ENCODE data around the gene PPM1F. TPM values are rescaled to one million over a fixed set of nuclear protein-coding genes. Genes with fewer than 3 reads are reported as not detected.
A peak's percentile ranks its signal among the peaks of the same experiment; 100 is the strongest.

PPM1F gene
- total RNA-seq, 1 experiment from 2014 or later: 28.6 TPM

GRCh38 chr22:21904250-21904789, 48.3 kb downstream of the PPM1F start:
- H3K4me1 Mint-ChIP-seq: no peaks in the 10 kb centered on the region
- ATAC-seq (no peak), DNase-seq (ENCODE audit: low spot score) (no peak)
- H3K27ac Mint-ChIP-seq: 0 out of 2 replicates have a peak overlapping the region, but pooled peaks have one; percentile 28
- no peaks in the 10 kb centered on the region for H3K36me3 Mint-ChIP-seq
- TF ChIP-seq, protein P1, sequence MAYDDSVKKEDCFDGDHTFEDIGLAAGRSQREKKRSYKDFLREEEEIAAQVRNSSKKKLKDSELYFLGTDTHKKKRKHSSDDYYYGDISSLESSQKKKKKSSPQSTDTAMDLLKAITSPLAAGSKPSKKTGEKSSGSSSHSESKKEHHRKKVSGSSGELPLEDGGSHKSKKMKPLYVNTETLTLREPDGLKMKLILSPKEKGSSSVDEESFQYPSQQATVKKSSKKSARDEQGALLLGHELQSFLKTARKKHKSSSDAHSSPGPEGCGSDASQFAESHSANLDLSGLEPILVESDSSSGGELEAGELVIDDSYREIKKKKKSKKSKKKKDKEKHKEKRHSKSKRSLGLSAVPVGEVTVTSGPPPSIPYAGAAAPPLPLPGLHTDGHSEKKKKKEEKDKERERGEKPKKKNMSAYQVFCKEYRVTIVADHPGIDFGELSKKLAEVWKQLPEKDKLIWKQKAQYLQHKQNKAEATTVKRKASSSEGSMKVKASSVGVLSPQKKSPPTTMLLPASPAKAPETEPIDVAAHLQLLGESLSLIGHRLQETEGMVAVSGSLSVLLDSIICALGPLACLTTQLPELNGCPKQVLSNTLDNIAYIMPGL (CRISPR knock-in tag; IDR thresholded peaks at IDR 0.05): no peak
- no peak for TF ChIP-seq JAZF1 (CRISPR knock-in tag; IDR thresholded peaks at IDR 0.05)
- no peak for TF ChIP-seq CTCF (IDR thresholded peaks at IDR 0.05)
- no peak for TF ChIP-seq IRF2 (CRISPR knock-in tag; IDR thresholded peaks at IDR 0.05; ENCODE audit: borderline replicate concordance, low read depth)
- no peak for TF ChIP-seq ZNF671 (CRISPR knock-in tag; IDR thresholded peaks at IDR 0.05)
- no peak for TF ChIP-seq FOXK1 (CRISPR knock-in tag; IDR thresholded peaks at IDR 0.05)
- peaks cover 2% of the 10 kb centered on the region; the same call in 1 of the 2 replicates for H3K27me3 Mint-ChIP-seq (ENCODE audit: low read depth)
- ChIA-PET CTCF (no interaction called here), POLR2A (no interaction called here)
- H3K9me3 Mint-ChIP-seq: no peaks in the 10 kb centered on the region
- no peak overlapping the region for H3K4me3 Mint-ChIP-seq

DNA sequence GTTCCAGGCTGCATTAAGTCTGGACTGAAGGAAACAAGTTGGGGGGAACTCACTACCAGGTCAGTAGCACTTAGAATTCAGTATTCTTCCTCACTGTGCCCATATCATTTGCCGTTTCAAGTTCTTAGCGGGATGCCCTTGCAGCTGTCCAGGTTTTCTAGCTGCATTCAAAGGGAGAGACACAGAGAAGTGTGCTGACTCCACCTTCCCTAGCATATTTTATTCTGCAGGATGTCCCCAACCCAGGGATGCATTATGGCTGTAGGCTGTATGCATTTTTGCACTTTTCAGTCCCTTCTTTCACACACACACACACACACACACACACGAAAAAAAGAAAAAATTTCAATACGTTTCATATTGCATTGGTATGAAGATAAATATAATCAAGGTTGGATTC, 49.4 kb downstream of the PPM1F start:
- TF ChIP-seq NFYB (CRISPR knock-in tag; conservative IDR thresholded peaks at IDR 0.05; ENCODE audit: low read depth) (no peak), USF1 (CRISPR knock-in tag; IDR thresholded peaks at IDR 0.05) (no peak), NR1H2 (CRISPR knock-in tag; IDR thresholded peaks at IDR 0.05) (no peak), ZNF671 (CRISPR knock-in tag; IDR thresholded peaks at IDR 0.05) (no peak), FOXK1 (CRISPR knock-in tag; IDR thresholded peaks at IDR 0.05) (no peak), IRF2 (CRISPR knock-in tag; IDR thresholded peaks at IDR 0.05; ENCODE audit: borderline replicate concordance, low read depth) (no peak), AR (CRISPR knock-in tag; IDR thresholded peaks at IDR 0.05) (no peak), JAZF1 (CRISPR knock-in tag; IDR thresholded peaks at IDR 0.05) (no peak), RORB (CRISPR knock-in tag; IDR thresholded peaks at IDR 0.05) (no peak), NR3C1 (CRISPR knock-in tag; conservative IDR thresholded peaks at IDR 0.05; ENCODE audit: low read depth) (no peak), NR2C2 (CRISPR knock-in tag; IDR thresholded peaks at IDR 0.05) (no peak)
- TF ChIP-seq, protein P2, sequence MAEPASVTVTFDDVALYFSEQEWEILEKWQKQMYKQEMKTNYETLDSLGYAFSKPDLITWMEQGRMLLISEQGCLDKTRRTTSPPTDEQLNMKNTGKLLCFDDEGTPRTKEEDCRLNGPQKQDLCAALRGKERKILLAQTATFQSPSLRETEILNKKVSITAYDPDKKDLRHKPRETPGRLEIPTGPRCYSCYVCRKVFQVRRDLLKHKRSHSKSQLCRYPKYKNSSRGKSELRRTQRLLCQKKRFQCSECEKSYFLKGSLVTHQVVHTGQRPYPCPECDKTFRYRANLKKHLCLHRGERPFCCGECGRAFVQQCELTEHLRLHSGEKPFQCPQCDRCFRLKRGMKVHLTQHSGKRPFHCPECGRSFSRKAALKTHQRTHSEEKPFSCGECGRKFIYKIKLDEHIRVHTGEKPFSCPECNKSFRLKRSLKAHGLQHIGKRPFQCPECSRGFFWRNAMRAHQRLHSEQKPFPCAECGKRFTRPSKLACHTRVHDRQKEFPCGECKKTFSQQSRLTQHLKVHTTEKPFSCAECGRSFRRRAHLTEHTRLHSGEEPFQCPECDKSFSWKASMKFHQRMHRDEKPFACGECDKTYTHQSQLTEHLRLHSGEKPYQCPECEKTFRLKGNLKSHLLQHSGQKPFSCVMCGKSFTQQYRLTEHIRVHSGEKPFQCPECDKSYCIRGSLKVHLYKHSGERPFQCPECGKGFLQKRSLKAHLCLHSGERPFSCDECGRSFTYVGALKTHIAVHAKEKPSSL (CRISPR knock-in tag; conservative IDR thresholded peaks at IDR 0.05): no peak
- TF ChIP-seq, protein P3, sequence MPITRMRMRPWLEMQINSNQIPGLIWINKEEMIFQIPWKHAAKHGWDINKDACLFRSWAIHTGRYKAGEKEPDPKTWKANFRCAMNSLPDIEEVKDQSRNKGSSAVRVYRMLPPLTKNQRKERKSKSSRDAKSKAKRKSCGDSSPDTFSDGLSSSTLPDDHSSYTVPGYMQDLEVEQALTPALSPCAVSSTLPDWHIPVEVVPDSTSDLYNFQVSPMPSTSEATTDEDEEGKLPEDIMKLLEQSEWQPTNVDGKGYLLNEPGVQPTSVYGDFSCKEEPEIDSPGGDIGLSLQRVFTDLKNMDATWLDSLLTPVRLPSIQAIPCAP (CRISPR knock-in tag; IDR thresholded peaks at IDR 0.05): no peak
- TF ChIP-seq, protein P4, sequence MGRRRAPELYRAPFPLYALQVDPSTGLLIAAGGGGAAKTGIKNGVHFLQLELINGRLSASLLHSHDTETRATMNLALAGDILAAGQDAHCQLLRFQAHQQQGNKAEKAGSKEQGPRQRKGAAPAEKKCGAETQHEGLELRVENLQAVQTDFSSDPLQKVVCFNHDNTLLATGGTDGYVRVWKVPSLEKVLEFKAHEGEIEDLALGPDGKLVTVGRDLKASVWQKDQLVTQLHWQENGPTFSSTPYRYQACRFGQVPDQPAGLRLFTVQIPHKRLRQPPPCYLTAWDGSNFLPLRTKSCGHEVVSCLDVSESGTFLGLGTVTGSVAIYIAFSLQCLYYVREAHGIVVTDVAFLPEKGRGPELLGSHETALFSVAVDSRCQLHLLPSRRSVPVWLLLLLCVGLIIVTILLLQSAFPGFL (CRISPR knock-in tag; IDR thresholded peaks at IDR 0.05; ENCODE audit: borderline replicate concordance): no peak
- ATAC-seq (no peak), DNase-seq (ENCODE audit: low spot score) (no peak)
- Mint-ChIP-seq H3K27me3 (ENCODE audit: low read depth) (peaks cover 2% of the 10 kb centered on the region; the same call in 1 of the 2 replicates), H3K9me3 (no peaks in the 10 kb centered on the region), H3K27ac (no peak overlapping the region), H3K4me3 (no peak overlapping the region), H3K36me3 (no peaks in the 10 kb centered on the region), H3K4me1 (no peaks in the 10 kb centered on the region)
- POLR2A ChIA-PET: no interaction called here
- CTCF ChIA-PET: interaction anchor here (0.8 kb wide), 1 partner anchor 35 kb away, joined by 4 read pairs; no protein-coding TSS in a partner anchor
